GM18909 (cell line): ENCODE data around the gene ARHGEF5.
A peak's percentile ranks its signal among the peaks of the same experiment; 100 is the strongest.
"Not testable (repeated sequence)": the region's sequence is repeated elsewhere in the genome, so short reads cannot be mapped to it uniquely, and the experiment has no call there.

Experiments
- ATAC-seq: cut with Tn5 transposase; IDR thresholded peaks from one replicate; pipeline ENCODE4 v1.9.1; 2021; ENCODE audit warnings: mild to moderate bottlenecking; ENCODE audit not compliant: unreplicated experiment, poor library complexity

ARHGEF5 gene

DNA sequence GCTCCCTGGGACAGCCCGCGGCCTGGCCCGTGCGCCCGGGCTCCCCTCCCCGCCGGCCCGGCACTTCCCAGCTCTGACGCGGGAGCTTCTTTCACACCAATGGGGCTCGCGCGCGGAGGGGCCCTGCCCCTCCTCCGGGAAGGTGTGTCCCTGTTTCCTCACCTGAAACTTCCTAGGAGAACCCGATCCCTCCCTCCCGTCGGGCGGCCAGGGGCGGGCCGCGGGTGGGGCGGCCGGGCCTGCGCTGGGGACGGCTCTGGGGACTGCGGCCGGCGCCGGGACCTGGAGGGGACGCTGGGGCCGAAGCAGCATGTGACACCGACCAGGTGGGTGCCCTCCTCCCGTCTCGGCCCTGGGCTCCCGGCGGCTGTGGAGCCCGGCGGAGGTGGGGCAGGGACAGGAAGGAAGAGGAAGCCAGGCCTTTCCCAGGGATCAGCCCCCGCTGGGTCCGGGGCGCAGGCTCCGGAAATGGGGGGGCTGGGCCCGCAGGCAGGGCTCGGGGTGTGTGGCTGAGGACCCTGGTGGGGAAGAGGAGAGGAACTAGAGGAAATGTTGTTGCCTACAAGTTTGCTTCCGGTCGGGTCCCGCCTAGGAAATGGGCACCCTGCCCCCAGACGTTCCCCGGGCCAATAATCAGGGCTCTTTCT lies at the start of gene ARHGEF5:
Gene ARHGEF5, plus strand, starts transcription at position 227 of the 647 bp plus-strand sequence. CDS start 7,268 bp downstream, outside the sequence.
- peak; percentile 78 for ATAC-seq

DNA sequence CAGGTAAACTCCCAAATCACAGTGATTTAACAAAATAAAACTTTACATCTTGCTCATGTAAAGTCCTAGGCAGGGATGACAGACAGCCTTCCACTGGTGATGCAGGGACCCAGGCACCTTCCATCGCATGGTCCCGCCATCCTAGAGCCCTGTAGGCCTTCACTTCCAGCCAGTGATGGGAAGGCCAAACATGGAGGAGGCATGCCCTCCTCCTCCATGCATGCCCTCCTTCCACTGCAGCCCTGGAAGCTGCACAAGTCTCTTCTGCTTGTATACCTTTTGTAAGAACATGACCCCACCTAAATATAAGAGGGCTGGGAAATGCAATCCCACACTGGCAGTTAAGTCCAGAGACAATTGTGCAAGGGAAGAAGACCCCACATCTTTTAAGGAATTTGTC lies 45.5 kb upstream of the ARHGEF5 start:
- not testable (repeated sequence) for ATAC-seq

DNA sequence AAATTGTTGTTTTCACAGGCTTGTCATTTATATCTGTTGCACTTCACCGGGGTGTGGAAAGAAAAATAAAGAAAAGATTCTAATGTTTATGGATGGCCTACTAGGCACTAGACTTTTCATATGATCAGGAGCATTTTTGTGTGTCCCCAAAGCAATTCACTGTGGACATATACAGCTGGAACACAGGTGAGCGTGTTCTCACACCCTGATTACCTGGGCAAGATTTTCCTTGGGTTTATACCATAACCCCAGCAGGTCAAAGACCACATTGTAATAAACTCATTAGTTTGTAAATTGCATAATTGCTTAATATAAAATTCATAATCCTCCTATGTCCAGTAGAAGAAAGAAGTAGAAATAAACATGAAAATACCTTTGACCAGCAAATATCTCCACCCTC lies 44.0 kb upstream of the ARHGEF5 start:
- ATAC-seq, result not testable (repeated sequence)

DNA sequence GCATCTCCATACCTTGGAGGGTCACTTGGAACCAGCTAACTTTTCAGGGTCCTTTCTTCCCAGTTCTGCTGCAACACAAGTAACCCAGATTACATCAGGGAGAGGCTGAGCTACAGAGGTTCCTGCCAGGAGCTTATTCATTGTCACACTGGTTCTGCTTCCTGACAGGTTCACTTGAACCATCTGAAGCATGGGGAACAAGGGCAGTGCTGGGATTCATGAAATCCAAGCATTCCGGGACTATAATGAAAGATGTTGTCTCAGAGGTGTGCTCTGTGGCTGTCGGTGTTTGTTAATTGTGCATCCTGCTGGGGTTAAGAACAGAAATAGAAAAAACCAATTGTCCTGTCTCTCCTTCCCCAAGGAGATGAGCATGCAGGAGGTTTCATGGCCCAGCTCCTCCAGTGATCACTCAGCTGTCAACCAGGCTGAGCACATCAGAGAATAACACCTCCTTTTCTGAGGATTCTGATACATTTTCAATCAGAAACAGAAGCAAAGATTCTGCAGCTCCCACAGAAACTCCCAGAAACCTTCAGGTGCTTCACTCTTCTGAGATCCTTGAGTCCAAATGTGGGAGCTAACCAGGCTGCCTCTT lies 43.2 kb upstream of the ARHGEF5 start, which contains the start of gene OR2A1:
Gene OR2A1, plus strand, starts transcription at position 548 of the 598 bp plus-strand sequence. CDS start 5,706 bp downstream, outside the sequence.
- ATAC-seq, result not testable (repeated sequence)

DNA sequence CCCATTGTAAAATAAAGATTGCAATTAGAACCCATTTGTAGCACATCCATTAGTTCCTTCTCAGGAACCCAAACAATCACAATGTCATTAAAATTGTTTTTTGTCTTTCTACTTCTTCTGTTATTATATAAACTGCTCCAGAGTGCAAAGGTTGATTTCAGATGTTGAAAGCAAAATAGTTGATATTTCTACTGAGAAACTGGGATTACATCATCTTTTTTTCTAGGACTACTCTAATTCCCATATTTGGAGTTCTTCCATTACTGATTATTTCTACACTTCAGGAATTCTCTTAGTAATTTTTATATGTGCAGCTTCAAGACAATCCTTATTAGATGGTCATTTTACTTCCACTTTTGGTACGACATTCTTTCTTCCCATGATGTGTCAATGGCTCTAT lies 37.7 kb upstream of the ARHGEF5 start:
- not testable (repeated sequence) for ATAC-seq

DNA sequence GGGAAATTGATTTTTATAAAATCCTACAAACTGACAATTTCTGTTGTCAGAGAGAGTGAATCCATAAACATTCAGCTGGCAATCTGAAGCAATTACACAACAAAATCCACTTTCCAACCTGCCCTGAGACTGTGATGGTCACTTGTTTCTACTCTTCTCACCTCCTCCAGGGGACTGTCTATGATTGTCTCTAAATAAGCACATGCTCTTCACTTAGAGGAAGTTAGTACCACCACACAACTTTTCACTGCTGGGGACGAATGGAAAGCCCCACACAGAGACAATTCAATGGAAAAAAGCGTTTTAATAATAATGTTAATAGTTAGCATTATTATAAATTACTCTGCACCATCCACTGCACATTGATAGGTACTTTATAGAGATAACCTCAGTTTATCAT lies 35.7 kb upstream of the ARHGEF5 start:
- ATAC-seq, result not testable (repeated sequence)

DNA sequence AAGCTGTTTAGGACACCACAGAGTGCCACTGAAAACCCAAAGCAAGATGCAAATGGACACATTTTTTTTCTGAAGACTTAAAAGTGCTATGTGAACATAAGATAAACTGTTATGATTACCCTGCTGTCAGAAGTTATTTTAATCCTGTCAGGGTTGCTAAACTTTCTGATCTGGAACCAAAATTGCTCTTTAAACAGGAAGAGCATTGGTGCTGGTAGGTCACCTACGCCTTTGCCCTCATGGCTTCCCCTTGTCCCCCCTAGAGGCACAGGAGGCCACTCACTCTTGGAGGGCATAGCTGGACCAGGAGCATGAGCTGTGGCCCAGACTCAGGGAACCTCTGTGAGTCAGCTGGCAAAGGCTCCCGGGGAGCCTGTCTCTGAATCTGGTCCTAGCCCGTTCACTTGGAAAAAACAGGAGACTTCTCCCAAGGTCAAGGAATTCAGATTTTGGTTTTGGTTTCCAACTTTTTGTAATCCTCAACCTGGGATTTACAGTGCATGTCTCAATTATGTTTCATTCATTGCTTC lies 33.5 kb upstream of the ARHGEF5 start:
- ATAC-seq, result not testable (repeated sequence)

DNA sequence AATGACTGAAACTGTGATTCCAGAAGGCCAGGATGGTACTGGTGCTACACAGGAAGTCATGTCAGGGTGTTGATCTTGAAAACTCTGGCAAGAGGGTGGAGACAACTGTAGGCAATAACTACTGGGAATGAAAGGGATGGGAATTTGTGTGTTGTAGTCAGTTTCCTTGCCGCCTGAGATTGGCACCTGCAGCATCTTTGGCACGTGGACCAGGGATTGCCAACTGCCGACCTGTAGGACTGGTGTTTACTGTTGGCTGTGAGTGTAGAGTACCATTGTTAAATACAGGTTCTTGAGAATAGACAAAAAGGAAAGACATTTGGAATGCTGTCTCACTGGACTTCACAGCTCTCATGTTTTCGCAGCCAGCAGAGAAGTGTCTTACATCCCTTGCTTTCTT lies 31.8 kb upstream of the ARHGEF5 start:
- not testable (repeated sequence) for ATAC-seq

DNA sequence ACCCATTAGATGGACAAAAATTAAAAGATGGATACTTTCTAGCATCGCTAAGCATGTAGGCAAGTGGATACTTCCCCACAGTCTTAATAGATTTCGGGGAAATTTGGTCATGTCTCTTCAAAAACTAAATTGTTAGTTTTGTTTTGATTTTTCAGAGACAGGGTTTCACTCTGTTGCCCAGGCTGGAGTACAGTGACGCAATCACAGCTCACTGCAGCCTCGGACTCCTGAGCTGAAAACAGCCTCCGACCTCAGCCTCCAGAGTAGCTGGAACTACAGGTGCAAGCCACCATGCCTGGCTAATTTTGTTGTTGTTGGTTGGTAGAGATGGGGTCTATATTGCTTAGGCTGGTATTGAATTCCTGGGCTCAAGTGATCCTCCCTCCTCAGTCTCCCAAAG lies 29.3 kb upstream of the ARHGEF5 start:
- not testable (repeated sequence) for ATAC-seq

DNA sequence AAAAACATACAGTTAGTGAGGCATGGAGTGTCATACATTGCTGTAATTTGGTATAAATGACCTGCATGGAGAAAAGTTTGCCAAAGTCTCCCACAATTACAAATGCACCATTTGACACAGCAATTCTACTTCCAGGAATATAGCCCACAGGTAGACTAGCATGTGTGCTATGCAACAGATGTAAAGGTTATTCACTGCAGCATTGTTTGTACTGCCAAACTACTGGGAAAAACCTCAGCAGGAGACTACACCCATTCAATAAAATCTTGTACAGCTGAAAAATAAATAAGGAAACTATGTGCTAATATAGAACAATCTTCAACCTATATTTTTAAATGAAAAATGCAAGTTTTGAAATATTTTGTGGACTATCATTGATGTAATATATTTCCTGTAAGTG lies 25.2 kb upstream of the ARHGEF5 start:
- not testable (repeated sequence) for ATAC-seq

DNA sequence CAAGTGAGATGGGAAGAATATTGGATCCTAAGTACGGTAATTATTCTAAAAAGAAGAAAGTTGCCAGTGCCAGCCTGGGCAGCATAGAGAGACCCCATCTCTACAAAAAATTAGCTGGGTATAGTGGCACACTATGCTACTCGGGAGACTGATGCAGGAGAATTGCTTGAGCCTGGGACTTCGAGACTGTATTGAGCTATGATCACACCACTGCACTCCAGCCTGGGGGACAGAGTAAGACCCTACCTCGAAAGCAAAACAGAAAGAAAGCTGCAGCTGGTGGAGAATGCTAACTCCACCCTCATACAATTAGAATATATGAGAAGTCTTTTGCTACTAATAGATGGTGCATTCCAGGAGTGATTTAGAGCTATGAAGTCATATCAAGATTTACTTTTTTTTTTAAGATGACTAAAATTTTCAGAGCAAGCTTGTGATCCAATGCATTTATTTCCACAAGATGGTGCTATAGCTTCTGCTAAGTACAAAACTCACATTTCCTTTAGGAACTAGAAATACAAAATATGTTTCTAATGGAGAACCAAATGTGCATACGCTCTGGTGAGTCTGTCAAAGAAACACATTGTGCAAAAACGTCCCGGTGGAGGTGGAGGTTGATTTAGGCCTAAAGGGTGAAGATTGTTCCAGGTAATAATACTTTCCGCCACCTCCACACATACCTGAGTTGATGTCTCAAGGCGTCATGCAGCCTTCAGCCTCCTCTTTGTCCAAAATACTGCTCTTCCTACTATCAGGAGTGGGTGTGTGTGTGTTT lies 23.8 kb upstream of the ARHGEF5 start:
- ATAC-seq, result not testable (repeated sequence)

DNA sequence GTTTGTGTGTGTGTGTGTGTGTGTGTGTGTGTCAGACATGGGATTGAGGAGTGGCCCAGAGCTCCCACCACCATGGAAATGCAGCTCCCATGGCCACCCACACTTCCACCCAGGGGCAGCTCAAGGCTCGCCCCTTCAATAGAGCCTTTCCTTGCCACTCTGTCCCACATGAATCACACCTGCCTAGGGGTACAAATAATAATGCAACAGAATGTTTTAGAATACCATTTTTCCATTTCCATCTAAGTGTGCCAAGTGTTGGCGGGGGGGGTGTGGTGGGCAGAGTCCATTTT lies 23.3 kb upstream of the ARHGEF5 start:
- not testable (repeated sequence) for ATAC-seq

DNA sequence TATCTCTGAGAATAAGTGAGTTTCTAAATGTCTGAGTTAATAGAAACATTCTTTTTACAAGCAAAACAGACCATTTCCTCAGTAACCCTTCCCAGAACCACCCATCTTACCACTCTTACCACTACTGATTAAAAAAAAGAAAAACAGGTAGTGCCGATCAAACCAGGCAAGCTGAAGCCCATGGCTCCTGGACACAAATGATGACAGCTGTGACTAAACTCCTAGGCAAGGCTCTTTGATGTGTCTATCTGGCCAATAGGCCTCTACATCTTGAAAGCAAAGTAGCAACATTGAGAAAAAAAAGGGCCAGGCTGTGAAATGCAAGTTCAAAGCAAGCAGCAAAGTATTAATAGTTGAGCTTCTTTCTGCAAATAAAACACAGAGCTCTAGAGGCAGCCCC lies 6.6 kb upstream of the ARHGEF5 start:
- peak; percentile 36 for ATAC-seq

DNA sequence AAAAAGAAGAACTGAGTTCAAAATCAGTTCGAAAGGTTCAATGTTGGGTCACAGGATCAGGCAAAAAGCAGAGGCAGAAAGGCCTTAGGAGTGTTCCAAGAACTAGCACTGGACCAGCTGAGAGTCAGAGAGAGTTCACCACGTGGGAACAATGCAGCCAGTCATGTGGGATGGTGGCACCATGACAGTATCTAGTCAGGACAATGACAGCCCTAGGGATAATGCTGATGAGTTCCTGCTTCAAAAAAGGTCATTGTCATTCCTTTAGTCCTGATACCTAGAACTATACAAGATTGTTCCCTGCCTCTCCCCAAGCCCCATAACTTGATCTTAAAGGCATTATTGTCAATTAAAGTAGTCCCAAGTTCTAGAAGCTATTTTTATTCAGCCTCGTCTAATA lies 3.5 kb upstream of the ARHGEF5 start:
- ATAC-seq, result not testable (repeated sequence)

DNA sequence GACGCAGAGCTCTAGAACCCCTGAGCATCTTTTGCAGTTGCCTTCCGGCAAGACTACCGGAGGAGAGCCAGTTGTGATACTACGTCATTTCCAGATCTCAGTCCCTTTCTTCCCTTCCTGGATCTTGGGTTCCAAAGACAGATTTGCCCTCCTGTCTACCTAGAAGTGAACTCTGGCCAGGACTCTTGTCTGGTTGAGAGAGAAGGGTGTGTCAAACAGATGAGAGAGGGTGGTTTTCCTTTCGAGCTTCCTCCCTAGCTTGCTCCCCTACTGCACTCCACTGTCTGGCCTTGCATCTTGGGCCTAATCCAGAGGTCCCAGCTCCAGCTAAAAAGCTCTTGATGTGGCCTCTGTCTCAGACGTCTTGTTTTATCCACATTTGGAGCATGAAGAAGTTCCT lies 983 bp downstream of the ARHGEF5 start:
- not testable (repeated sequence) for ATAC-seq

DNA sequence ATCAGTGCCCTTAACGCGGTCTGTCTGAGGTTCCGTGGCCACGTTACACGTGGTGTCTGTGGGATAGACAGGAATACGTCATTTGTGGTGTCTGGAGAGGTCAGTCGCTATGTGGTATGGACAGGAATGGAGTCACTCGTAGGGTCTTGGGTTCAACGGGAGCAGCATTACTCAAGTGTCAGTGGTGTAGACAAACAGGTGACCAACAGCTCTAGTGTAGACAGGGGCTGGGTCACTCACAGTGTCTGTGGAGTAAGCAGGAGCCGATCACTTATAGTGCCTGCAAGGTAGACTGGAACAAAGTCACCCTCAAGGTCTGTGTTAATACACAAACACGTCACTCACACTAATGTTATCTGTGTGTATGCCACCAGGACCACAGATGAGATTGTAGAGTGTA lies 1.7 kb downstream of the ARHGEF5 start:
- ATAC-seq, result not testable (repeated sequence)

DNA sequence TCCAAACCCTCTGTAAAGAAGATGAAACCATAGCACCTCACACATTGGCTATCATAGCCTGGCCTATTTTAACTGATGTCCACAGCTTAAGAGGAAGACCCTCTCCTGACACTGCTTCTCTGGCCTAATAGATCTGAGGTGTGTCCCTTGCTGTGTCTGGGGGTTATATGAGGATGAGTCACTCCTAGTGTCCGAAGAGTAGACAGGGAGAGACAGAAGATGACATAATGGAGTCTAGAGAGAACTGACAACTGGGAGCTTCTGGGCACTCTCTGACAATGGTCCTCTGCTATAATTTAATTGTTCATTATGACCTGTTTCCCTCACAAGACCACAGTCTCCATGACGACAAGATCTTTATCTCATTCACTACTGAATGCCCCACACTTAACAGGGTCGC lies 6.9 kb downstream of the ARHGEF5 start:
- ATAC-seq, result not testable (repeated sequence)

DNA sequence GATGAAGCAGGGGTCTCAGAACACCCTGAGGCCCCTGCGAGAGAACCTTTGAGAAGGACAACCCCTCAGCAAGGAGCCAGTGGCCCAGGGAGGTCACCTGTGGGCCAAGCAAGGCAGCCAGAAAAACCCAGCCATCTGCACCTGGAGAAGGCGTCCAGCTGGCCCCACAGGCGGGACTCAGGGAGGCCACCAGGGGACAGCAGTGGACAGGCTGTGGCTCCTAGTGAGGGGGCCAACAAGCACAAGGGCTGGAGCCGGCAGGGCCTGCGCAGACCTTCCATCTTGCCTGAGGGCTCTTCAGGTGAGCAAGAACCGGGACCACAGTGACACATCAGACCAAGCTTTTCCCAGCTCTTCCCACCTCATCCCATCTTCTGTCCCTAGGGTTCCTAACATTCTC lies 10.3 kb downstream of the ARHGEF5 start:
- not testable (repeated sequence) for ATAC-seq

DNA sequence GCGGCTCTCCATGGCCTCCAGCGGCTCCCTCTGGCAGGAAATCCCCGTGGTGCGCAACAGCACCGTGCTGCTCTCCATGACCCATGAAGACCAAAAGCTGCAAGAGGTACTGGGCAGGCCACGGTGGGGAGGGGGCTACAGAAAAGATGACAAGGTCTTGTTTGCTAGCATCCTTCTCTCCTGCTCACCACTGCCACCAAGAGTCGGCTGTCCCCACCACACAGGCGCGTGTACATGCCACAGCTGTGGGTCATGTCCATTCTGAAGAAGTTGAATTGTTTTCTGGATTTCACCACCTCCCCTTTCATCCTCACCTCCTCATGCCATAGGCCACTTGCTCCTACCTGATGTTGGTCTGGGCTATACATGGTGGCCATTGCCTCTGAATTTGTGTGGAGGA lies 12.0 kb downstream of the ARHGEF5 start:
- ATAC-seq, result not testable (repeated sequence)

DNA sequence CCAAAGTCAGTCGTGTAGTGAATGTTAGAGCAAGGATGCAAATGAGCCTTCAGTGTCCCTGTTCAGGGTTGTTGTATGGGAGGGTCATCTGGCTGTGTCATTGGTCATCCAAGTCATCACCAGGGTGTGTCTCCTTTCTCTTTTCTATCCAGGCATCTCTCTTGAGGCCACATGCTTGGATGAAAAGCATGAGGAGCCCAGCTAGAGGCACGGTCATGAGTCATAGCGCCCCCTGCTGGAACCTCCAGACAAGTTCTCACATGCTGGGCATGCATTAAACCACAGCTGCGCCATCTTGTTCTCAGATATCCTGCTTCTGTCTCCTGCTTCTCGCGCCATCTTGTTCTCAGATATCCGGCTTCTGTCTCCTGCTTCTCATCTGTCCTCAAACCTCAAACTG lies 14.0 kb downstream of the ARHGEF5 start:
- ATAC-seq, result peak; percentile 39

DNA sequence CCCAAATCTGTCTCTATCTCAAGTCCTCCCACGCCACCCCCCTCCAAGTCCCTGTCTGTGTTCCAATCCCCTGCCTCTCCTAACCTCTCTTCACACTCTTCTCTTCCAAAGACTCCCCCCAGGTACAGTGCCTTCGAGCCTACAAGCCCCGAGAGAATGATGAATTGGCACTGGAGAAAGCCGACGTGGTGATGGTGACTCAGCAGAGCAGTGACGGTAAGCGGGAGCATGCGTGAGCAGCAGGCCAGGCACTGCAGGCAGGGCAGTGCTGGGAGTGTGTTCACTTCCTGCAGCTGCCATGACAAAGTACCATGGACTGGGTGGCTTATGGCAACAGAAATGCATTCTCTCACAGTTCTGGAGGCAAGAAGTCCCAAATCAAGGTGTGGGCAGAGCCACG lies 23.4 kb downstream of the ARHGEF5 start:
- ATAC-seq, result no peak
